ENCODE results near the gene ACLY.

DNA sequence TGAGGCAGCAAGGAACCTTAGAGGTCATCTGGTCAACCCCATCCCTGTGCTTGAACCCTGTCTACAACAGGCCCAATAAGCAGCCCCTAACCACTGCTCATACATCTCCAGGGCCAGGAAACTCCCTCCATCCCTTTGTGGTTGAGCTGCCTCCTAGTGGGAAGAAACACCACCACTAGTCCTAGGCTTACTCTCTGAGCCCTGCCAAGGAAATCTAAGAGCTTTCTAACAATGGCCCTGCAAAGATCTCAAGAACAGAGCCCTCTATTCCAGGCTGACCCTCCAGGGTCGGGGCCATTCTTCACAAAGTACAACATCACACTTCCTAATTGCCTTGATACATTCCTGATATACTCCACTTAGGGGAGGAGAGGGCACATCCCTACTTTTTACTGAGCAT lies 5.8 kb downstream of the ACLY start:
- TF ChIP-seq, protein P1, sequence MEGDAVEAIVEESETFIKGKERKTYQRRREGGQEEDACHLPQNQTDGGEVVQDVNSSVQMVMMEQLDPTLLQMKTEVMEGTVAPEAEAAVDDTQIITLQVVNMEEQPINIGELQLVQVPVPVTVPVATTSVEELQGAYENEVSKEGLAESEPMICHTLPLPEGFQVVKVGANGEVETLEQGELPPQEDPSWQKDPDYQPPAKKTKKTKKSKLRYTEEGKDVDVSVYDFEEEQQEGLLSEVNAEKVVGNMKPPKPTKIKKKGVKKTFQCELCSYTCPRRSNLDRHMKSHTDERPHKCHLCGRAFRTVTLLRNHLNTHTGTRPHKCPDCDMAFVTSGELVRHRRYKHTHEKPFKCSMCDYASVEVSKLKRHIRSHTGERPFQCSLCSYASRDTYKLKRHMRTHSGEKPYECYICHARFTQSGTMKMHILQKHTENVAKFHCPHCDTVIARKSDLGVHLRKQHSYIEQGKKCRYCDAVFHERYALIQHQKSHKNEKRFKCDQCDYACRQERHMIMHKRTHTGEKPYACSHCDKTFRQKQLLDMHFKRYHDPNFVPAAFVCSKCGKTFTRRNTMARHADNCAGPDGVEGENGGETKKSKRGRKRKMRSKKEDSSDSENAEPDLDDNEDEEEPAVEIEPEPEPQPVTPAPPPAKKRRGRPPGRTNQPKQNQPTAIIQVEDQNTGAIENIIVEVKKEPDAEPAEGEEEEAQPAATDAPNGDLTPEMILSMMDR (IDR thresholded peaks at IDR 0.05; ENCODE audit: low read length): no peak
- TF ChIP-seq EZH2 (IDR thresholded peaks at IDR 0.05; ENCODE audit: borderline replicate concordance, low read length): no peak

Measured in OCI-LY1 (cell line).